Adrenal gland (tissue), 12 donors: ENCODE data around the gene NAALADL2. TPM values are rescaled to one million over a fixed set of nuclear protein-coding genes. Genes with fewer than 3 reads are reported as not detected.

Experiments used
- DNase-seq, 7 donors: peaks; one replicate each; pipeline ENCODE4 v3.0.0-alpha.2; 2019 to 2020
- H3K27ac ChIP-seq, 5 donors: fragments of 200-600 bp; sonication (generic) in 4 of 5; 1 replicate in 3 of 5; 2 replicates in 2 of 5; pipeline versions ENCODE4 v1.5.1 to v1.8.0; 2016 to 2020; ENCODE audit warnings: mild to moderate bottlenecking in 1 of 5
- H3K27me3 ChIP-seq: fragments of 200-600 bp; 2 replicates; pipeline ENCODE4 v1.8.0; 2021
- H3K36me3 ChIP-seq, 2 donors: fragments of 200-600 bp; replicated peaks in 1 of 2; 1 replicate in 1 of 2; 2 replicates in 1 of 2; pipeline versions ENCODE4 v1.5.1 to v1.8.0; 2018 to 2022
- H3K4me1 ChIP-seq, 2 donors: fragments of 200-600 bp; replicated peaks in 1 of 2; 1 replicate in 1 of 2; 2 replicates in 1 of 2; pipeline versions ENCODE4 v1.5.1 to v1.8.0; 2018 to 2021
- H3K4me3 ChIP-seq, 4 donors: fragments of 200-600 bp; sonication (generic) in 3 of 4; one replicate each; pipeline ENCODE4 v1.5.1; 2016 to 2018
- H3K9me3 ChIP-seq, 3 donors: fragments of 200-600 bp; sonication (generic) in 1 of 3; replicated peaks in 1 of 3; 1 replicate in 2 of 3; 2 replicates in 1 of 3; pipeline versions ENCODE4 v1.5.1 to v1.8.0; 2016 to 2021
- CTCF ChIP-seq, 6 experiments: fragments of 450-650 bp in 4 of 6; fragments of 200-600 bp in 2 of 6; sonication (generic) in 1 of 6; IDR thresholded peaks; 1 replicate in 5 of 6; 2 replicates in 1 of 6; pipeline versions ENCODE4 v1.5.1 to v1.8.0; 2016 to 2021; ENCODE audit warnings: antibody characterized with exemption in 6 of 6, mild to moderate bottlenecking in 2 of 6, moderate library complexity in 1 of 6
- POLR2A ChIP-seq, 2 donors: fragments of 450-650 bp; IDR thresholded peaks; one replicate each; pipeline ENCODE4 v1.6.1; 2017; ENCODE audit warnings: antibody characterized with exemption in 2 of 2, mild to moderate bottlenecking in 2 of 2, moderate library complexity in 1 of 2
- WGBS, 4 donors: extraction: QIAGEN DNeasy Blood & Tissue Kit in 2 of 4; methylation state at CpG; one replicate each; pipeline versions ENCODE4 v1.1.5 to v1.1.7; 2013 to 2017; 5-methylcytosine and 5-hydroxymethylcytosine counted together
- intact Hi-C, 2 donors: fragments of 100-400 bp; cut with DNase I; formaldehyde crosslinking; loops; one replicate each; pipeline versions ENCODE4 v1.14.1 to v1.15.0; 2022 to 2023
- polyA plus RNA-seq, 3 donors: library from polyadenylated mRNA; stranded (reverse); fragments of 200-250 nt in 2 of 3; fragments of 350-450 nt in 1 of 3; fragmentation: Illumina TruSeq in 1 of 3; extraction: RNeasy Lipid Tissue Mini Kit (QIAGEN cat#74804) in 1 of 3; gene quantifications; one replicate each; pipeline ENCODE4 v1.2.3, GENCODE V29; 2013 to 2014
- total RNA-seq, 9 donors: library from RNA; depleted of rRNA in 4 of 9; stranded (reverse); fragments of >200 nt in 4 of 9; fragments of 120-200 nt in 1 of 9; fragmentation: NEBNext Ultra II Directional in 1 of 9; extraction: Animal tissue kit (Norgen Biotek cat#: 25700) in 1 of 9; gene quantifications; one replicate each; pipeline versions ENCODE4 v1.1.0 to v1.2.4, GENCODE V29; 2013 to 2023
- donor health status: healthy with polysubstance abuse.
- donor health status: Bipolar disorder and iron deficiency.
- donor health status: DM: yes; HTN: yes; CAD: no.
- donor health status: DM: no; HTN: no; CAD: no.
- donor health status: DM: no; HTN: no; CAD: no.
- donor health status: DM: yes; HTN: yes; CAD: no.

The NAALADL2 gene
- total and polyA plus RNA-seq, 12 donors = 0.24 to 7.8 (median 4.8) TPM

- no peak overlapping the region for H3K27ac ChIP-seq
- H3K36me3 ChIP-seq = no peaks in the 10 kb centered on the region
- H3K4me3 ChIP-seq = no peak overlapping the region
- H3K4me1 ChIP-seq = no peaks in the 10 kb centered on the region
- intact Hi-C loops = no loop called here
- WGBS, 4 donors = 65 to 83% (median 76%) methylated on average over 4 of the region's 4 CpGs
- H3K27me3 ChIP-seq = no peaks in the 10 kb centered on the region
- TF ChIP-seq CTCF (IDR thresholded peaks at IDR 0.05) = no peak
- TF ChIP-seq POLR2A (IDR thresholded peaks at IDR 0.05) = no peak
- no peaks in the 10 kb centered on the region for H3K9me3 ChIP-seq
- no peak for DNase-seq
Observed at GRCh38 chr3:174907628-174908407, 48.7 kb downstream of the NAALADL2 start.

GRCh38 chr3:174931473-174932353, 72.6 kb downstream of the NAALADL2 start:
- H3K27me3 ChIP-seq = no peaks in the 10 kb centered on the region
- no peak for TF ChIP-seq CTCF (IDR thresholded peaks at IDR 0.05)
- TF ChIP-seq POLR2A (IDR thresholded peaks at IDR 0.05) = no peak
- H3K4me3 ChIP-seq = no peak overlapping the region
- no peak for DNase-seq
- 38 to 91% (median 63%) methylated on average over 2 of the region's 2 CpGs for WGBS, 4 donors
- no peaks in the 10 kb centered on the region for H3K4me1 ChIP-seq
- no peaks in the 10 kb centered on the region for H3K9me3 ChIP-seq
- no peaks in the 10 kb centered on the region for H3K36me3 ChIP-seq
- intact Hi-C loops = no loop called here
- H3K27ac ChIP-seq = no peak overlapping the region

DNA sequence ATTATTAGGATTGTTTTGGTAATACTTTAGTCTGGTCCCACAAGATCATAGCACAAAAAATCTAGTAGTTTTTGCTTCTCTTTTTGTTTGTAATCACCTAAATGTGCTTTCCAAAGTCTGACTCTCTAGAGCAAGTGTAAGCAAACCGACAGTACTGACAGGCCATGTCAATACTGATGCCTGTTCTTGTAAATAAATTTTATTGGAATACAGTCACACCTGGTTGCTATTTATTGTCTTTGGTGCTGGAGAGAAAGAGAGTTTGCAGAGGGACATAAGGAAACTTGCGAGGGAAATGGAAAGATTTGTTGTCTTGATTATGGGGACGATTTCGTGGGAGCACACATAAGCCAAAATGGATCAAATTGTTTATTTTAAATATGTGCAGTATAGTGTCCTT, 77.5 kb downstream of the NAALADL2 start:
- Histone ChIP-seq H3K9me3 (no peaks in the 10 kb centered on the region), H3K4me1 (no peaks in the 10 kb centered on the region), H3K27me3 (no peaks in the 10 kb centered on the region), H3K4me3 (no peak overlapping the region), H3K27ac (no peak overlapping the region), H3K36me3 (no peaks in the 10 kb centered on the region)
- TF ChIP-seq CTCF (IDR thresholded peaks at IDR 0.05) = no peak
- no peak for TF ChIP-seq POLR2A (IDR thresholded peaks at IDR 0.05)
- no peak for DNase-seq
- intact Hi-C loops = no loop called here
- WGBS, 4 donors = 89 to 94% (median 91%) methylated on average over 4 of the region's 4 CpGs

DNA sequence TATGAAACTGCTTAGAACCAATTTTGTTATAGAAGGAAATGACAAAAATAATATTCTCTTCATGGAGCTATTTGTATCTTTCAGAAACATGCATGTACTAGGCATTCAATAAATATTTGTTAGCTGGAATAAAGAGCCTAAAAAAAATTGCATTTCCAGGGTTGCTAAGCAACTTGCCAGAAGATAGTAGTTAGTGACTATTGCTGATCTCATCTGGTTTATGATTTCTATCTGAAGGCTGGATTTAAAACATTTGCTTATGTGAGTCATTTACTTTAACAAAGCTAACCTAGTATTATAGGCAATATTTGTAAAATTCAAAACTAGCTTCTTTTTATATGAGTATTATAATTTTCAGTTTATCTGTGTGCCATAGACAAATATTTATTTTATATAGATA, 78.3 kb downstream of the NAALADL2 start:
- intact Hi-C loops = no loop called here
- no peaks in the 10 kb centered on the region for H3K4me1 ChIP-seq
- H3K9me3 ChIP-seq = no peaks in the 10 kb centered on the region
- H3K27ac ChIP-seq = no peak overlapping the region
- H3K4me3 ChIP-seq = no peak overlapping the region
- TF ChIP-seq POLR2A (IDR thresholded peaks at IDR 0.05) (no peak), CTCF (IDR thresholded peaks at IDR 0.05) (no peak)
- no peaks in the 10 kb centered on the region for H3K36me3 ChIP-seq
- no peak for DNase-seq
- no peaks in the 10 kb centered on the region for H3K27me3 ChIP-seq
